Measurements from ENCODE around the gene TSPO. TPM values are rescaled to one million over a fixed set of nuclear protein-coding genes. Genes with fewer than 3 reads are reported as not detected.

TSPO gene
- total and polyA plus RNA-seq, 2 of the 8 experiments (the other 6 are each of a cell fraction or from before 2014, with no cell fraction given): 19.9 to 51.5 TPM

DNA sequence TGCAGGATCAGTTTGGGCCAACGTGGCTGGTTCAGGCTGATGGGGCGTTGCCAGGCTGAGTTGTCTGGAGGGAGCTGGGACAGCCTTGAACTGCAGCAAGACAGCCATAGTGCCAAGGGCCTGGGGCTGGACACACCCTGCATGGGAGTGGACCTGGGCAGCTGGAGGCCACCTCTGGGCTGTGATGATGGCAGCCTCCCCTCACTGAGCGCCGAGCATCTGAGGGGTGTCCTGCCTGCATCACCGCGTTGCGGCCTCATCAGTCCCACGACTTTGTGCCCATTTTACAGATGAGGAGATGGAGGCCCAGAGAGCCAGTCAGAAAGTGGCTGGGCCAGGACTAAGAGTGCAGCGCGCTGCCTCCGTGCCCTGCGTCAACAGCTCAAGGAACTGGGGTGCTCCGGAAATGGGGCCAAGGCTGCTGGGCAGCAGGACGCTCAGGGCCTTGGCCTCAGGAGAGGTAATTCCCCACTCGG is 590 bp upstream of the TSPO start:
- POLR2A ChIA-PET (ENCODE audit: partially characterized antibody): interaction anchor here (2.2 kb wide), 1 partner anchor 37 kb away, joined by 4 read pairs; no protein-coding TSS in a partner anchor
- no peak for FAIRE-seq
- CTCF ChIA-PET (ENCODE audit: partially characterized antibody): interaction anchor here (0.9 to 1.4 kb wide), 3 partner anchors 81 to 238 kb away, joined by 3 read pairs; no protein-coding TSS in a partner anchor
- TF ChIP-seq GABPA (IDR thresholded peaks at IDR 0.05; ENCODE audit: borderline replicate concordance, insufficient read depth, low read length): 0 out of 2 replicates have a peak, but pooled peaks have one; percentile 15
- no peak for TF ChIP-seq YY1 (IDR thresholded peaks at IDR 0.05; ENCODE audit: low read depth, low read length)
- TF ChIP-seq EP300 (IDR thresholded peaks at IDR 0.05; ENCODE audit: borderline replicate concordance in 1 of 2, low read depth in 2 of 2, low read length in 2 of 2): no peak
- no peak for TF ChIP-seq RNF2 (IDR thresholded peaks at IDR 0.05; ENCODE audit: borderline replicate concordance, low read depth, low read length, missing control alignments, poor library complexity, severe bottlenecking)
- no peak for TF ChIP-seq RFX5 (IDR thresholded peaks at IDR 0.05; ENCODE audit: borderline replicate concordance, low read depth, low read length)
- TF ChIP-seq RXRA (IDR thresholded peaks at IDR 0.05; ENCODE audit: insufficient read depth, low read depth, low read length): no peak
- no peak for TF ChIP-seq POLR2AphosphoS5 (IDR thresholded peaks at IDR 0.05; ENCODE audit: low read depth, low read length)
- TF ChIP-seq SAP30 (IDR thresholded peaks at IDR 0.05; ENCODE audit: insufficient read depth, insufficient replicate concordance, low read length): no peak

More for the DNA sequence above, 590 bp upstream of the TSPO start:
- Histone ChIP-seq H3K23me2 (ENCODE audit: low read depth, low read length) (peaks cover 13% of the 10 kb centered on the region; the same call in 1 of the 2 replicates), H3K9ac (replicated peaks in 1 of 4; ENCODE audit: extremely low read depth in 1 of 4, low read depth in 3 of 4, low read length in 3 of 4) (no peak overlapping the region), H3K36me3 (ENCODE audit: control insufficient read depth in 2 of 4, insufficient read depth in 4 of 4, low read length in 3 of 4) (no peaks in the 10 kb centered on the region), H3K4me3 (ENCODE audit: extremely low read depth in 1 of 4, insufficient read depth in 2 of 4, low read depth in 3 of 4, low read length in 4 of 4) (peak overlapping the region; percentile 39 to 70 (median 46)), H2BK12ac (ENCODE audit: low read depth, low read length) (no peak overlapping the region; the same call in 1 of the 2 replicates), H3K79me1 (ENCODE audit: low read depth, low read length) (no peaks in the 10 kb centered on the region), H3K14ac (ENCODE audit: insufficient read length) (no peak overlapping the region), H2AK5ac (ENCODE audit: low read depth, low read length) (no peak overlapping the region), H2AFZ (ENCODE audit: low read length) (peak overlapping the region; percentile 9; the same call in 1 of the 2 replicates), H3K27ac (ENCODE audit: low read depth, low read length) (no peak overlapping the region), H4K20me1 (replicated peaks in 1 of 2; ENCODE audit: control insufficient read depth in 1 of 2, insufficient read depth in 2 of 2, low read length in 2 of 2) (no peaks in the 10 kb centered on the region), H3K79me2 (ENCODE audit: control insufficient read depth in 1 of 2, insufficient read depth in 2 of 2, low read length in 2 of 2) (no peaks in the 10 kb centered on the region), H3K4me2 (ENCODE audit: insufficient read depth in 1 of 2, low read depth in 2 of 2, low read length in 2 of 2) (peak overlapping the region; percentile 54 to 67), H2BK15ac (ENCODE audit: low read length) (no peak overlapping the region; the same call in 1 of the 2 replicates), H2BK5ac (ENCODE audit: low read depth, low read length) (no peak overlapping the region), H2BK20ac (ENCODE audit: low read length) (no peak overlapping the region), H3K23ac (ENCODE audit: insufficient read length) (no peak overlapping the region), H3K27me3 (replicated peaks in 1 of 4; ENCODE audit: control insufficient read depth in 3 of 4, extremely low read depth in 1 of 4, insufficient read depth in 3 of 4, low read length in 3 of 4) (peaks cover 1 to 21% (median 14%) of the 10 kb centered on the region in 4 experiments), H4K8ac (ENCODE audit: extremely low read depth, insufficient read depth, low read length) (peak overlapping the region; percentile 22; the same call in 1 of the 2 replicates), H3K9me3 (ENCODE audit: insufficient read depth in 2 of 2, low read depth in 1 of 2, low read length in 1 of 2) (no peaks in the 10 kb centered on the region), H3K4me1 (replicated peaks in 1 of 4; ENCODE audit: control insufficient read depth in 3 of 4, insufficient read depth in 4 of 4, low read length in 3 of 4) (peaks cover 0 to 12% (median 10%) of the 10 kb centered on the region in 4 experiments; a peak in 6 of 7 replicates), H3K4ac (replicated peaks; ENCODE audit: insufficient read length, low read depth, low read length) (no peak overlapping the region), H4K5ac (ENCODE audit: insufficient read length, low read depth, low read length) (no peak overlapping the region), H3K18ac (ENCODE audit: extremely low read depth, low read length) (no peak overlapping the region), H4K91ac (replicated peaks; ENCODE audit: insufficient read length, low read length) (peak overlapping the region; percentile 0), H3K56ac (replicated peaks; ENCODE audit: insufficient read length, low read depth, low read length) (no peak overlapping the region), H2BK120ac (replicated peaks; ENCODE audit: low read depth, low read length) (no peak overlapping the region)
- no peak for DNase-seq (ENCODE audit: low read depth in 1 of 2, low spot score in 2 of 2)
- 86% methylated on average over 15 of the region's 15 CpGs; no CpG with 5 or more reads in 1 of the 2 experiments for WGBS, 2 experiments (ENCODE audit: extremely low coverage in 1 of 2, insufficient coverage in 1 of 2, insufficient read length in 1 of 2, insufficient replicate concordance in 2 of 2, low coverage in 1 of 2, low lambda C conversion rate in 2 of 2, missing lambda C conversion rate in 1 of 2)

All from H1 (cell line).